PC-9 (cell line): ENCODE data around the gene TMEM117.

Experiments
- EZH2 ChIP-seq: fragments of 200-600 bp; sonication (generic); IDR thresholded peaks from 2 replicates; pipeline ENCODE4 v1.8.0; 2017; ENCODE audit warnings: antibody characterized with exemption, low read depth
- TF ChIP-seq, protein P1 (sequence below): fragments of 200-600 bp; sonication (generic); conservative IDR thresholded peaks from 2 replicates; pipeline ENCODE4 v1.6.1; 2017; ENCODE audit warnings: mixed run types, antibody characterized with exemption, mild to moderate bottlenecking, moderate library complexity

DNA sequence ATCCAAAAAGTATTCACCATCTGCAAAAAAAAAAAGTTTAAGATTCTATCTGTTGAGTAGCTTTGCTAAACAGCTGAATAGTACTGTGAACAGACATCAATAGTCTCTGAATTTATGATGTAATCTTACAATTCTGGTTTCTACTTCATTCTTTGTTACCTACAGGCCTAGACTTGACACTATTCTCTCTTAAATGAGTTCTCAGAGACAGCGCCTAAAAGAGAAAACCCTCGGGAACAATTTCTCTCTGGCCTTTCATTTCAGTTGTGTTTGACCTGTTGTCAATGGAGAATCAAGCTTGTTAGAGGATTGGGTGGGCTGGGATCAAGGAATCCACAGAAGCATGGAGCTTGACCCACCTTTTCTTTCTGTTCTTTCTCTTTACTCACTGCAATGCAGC, 23.8 kb upstream of the TMEM117 start:
- TF ChIP-seq, protein P1, sequence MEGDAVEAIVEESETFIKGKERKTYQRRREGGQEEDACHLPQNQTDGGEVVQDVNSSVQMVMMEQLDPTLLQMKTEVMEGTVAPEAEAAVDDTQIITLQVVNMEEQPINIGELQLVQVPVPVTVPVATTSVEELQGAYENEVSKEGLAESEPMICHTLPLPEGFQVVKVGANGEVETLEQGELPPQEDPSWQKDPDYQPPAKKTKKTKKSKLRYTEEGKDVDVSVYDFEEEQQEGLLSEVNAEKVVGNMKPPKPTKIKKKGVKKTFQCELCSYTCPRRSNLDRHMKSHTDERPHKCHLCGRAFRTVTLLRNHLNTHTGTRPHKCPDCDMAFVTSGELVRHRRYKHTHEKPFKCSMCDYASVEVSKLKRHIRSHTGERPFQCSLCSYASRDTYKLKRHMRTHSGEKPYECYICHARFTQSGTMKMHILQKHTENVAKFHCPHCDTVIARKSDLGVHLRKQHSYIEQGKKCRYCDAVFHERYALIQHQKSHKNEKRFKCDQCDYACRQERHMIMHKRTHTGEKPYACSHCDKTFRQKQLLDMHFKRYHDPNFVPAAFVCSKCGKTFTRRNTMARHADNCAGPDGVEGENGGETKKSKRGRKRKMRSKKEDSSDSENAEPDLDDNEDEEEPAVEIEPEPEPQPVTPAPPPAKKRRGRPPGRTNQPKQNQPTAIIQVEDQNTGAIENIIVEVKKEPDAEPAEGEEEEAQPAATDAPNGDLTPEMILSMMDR, result no peak
- no peak for TF ChIP-seq EZH2
